Umbilical cord (tissue), 2 donors: ENCODE data around the gene ULK4. TPM values are rescaled to one million over a fixed set of nuclear protein-coding genes. Genes with fewer than 3 reads are reported as not detected.
A peak's percentile ranks its signal among the peaks of the same experiment; 100 is the strongest.
"Not testable (repeated sequence)": the region's sequence is repeated elsewhere in the genome, so short reads cannot be mapped to it uniquely, and the experiment has no call there.

Source experiments
- DNase-seq: peaks from one replicate; pipeline ENCODE4 v3.0.0-alpha.2; 2015; ENCODE audit warnings: low spot score
- total RNA-seq: library from RNA; depleted of rRNA; stranded (reverse); fragments of >200 nt; gene quantifications from one replicate; pipeline ENCODE4 v1.2.3, GENCODE V29; 2014; ENCODE audit warnings: low replicate concordance; ENCODE audit not compliant: insufficient read depth

ULK4 gene
- total RNA-seq, 1 donor from 2014 or later: 76.8 TPM

DNA sequence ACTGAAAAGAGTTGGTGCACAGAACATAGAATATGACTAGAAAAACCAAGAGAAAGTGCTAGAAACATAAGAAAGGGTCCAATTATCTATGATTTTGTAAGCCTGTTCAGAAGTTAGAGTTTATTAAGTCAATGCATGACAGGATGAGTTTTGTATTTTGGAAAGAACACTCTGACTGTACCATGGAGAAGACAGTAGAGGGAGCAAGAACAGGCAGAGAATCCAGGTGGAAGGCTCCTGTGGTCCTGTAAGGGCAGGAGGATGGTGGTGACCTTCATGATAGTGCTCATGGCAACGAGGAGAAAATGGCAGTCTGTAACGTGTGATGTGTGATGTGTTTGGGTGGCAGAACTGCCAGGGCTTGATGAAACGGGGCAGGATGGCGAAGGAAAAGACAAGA lies 513.5 kb downstream of the ULK4 start:
- no peak for DNase-seq

DNA sequence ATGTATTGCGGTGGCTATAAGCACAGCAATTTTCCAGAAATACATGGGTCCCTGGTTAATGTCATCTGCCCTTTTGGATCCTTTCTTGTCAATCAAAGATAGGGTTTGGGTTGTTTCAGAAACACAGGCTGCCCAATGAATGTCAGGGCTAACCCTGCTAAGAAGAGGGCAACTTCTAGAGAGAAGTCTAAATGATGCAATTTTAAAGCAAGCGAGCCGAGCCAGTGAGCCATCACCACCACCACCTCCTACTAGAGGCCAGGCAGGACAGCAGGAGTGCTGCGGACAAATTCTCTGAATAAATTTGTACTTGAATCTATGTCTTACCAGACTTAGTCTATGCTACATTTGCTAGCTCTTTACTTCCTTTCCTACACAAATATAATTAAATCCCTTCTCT lies 514.2 kb downstream of the ULK4 start:
- DNase-seq: no peak

- not testable (repeated sequence) for DNase-seq
These were observed 515.6 kb downstream of the ULK4 start for GRCh38 chr3:41446316-41446715.

DNA sequence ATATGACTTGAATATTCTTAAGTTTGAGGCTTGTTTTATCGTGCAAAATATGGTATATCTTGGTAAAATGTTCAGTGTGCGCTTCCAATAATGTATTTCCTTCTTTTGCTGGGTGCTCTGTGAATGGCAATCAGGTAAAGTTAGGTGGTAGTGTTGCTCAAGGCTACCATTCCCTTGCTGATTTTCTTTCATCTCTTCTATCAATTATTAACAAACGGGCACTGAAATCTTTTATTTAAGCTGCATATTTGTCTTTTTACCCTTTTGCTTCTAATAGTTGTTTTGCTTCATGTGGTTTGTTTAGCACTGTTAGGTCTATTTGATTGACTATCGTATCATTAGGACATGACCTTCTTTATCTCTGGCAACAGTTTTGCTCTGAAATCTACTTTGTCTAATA lies 520.3 kb downstream of the ULK4 start:
- no peak for DNase-seq

- DNase-seq: no peak
These were observed 520.8 kb downstream of the ULK4 start for GRCh38 chr3:41441139-41441538.

DNA sequence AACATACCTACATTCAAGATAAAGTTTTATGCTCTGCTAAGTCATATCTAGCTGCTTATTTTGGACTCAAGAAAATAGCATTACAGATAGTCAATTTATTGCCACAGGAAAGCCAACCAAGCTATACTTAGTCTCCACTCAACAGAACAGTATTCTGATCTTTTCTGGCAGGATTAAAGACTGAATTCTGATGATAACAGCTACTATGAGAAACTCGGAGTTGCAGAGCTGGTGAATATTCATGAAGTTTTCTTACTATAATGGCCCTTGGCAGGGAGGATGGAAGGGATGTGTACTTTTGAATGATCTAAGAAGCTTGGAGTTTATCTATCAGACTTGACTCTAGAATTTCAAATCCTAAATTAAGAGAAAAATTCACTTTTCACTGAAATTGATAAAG lies 524.9 kb downstream of the ULK4 start:
- peak; percentile 92 for DNase-seq

GRCh38 chr3:41434781-41435180 lies 527.1 kb downstream of the ULK4 start:
- DNase-seq: no peak

- no peak for DNase-seq
These were observed 530.5 kb downstream of the ULK4 start for GRCh38 chr3:41431386-41431785.

DNA sequence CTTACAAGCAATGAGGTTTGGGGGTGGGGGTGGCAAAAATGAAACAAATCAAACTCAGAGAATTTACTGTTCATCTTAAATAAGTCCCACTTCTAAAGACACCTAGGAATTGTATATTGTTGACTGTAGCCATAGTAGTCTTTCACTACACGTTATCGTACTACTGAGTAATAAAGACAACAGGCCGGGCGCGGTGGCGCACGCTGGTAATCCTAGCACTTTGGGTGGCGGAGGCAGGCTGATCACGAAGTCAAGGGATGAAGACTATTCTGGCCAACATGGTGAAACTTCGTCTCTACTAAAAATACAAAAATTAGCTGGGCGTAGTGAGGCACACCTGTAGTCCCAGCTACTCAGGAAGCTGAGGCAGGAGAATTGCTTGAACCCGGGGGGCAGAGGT lies 531.0 kb downstream of the ULK4 start:
- no peak for DNase-seq

DNA sequence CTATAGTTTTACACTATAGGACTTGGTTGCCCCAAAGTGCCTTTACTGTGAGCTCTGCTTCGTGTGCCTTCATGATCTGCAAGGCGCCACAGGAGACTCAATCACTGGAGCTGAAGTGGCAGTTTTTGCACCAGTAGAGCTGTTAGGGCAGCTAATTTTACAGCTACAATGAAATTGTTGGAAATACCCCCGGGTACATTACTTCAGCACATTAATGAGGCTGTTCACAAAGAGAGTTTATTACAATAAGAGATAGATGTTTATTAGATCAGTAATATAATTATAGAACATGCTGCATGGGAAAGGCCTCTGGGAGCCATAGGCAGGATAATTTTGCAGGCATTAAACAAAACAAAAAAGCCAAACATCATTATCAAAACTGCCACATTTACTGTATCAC lies 531.5 kb downstream of the ULK4 start:
- no peak for DNase-seq

DNA sequence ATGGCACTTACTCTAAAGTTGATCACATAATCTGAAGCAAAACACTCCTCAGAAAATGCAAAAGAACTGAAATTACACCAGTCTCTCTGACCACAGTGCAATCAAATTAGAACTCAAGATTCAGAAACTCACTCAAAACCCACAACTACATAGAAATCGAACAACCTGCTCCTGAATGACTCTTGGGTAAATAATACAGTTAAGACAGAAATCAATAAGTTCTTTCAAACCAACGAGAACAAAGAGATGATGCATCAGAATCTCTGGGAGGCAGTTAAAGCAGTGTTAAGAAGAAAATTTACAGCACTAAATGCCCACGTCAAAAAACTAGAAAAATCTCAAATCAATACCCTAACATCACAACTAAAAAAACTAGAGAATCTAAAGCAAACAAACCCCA lies 535.4 kb downstream of the ULK4 start:
- DNase-seq: no peak

DNA sequence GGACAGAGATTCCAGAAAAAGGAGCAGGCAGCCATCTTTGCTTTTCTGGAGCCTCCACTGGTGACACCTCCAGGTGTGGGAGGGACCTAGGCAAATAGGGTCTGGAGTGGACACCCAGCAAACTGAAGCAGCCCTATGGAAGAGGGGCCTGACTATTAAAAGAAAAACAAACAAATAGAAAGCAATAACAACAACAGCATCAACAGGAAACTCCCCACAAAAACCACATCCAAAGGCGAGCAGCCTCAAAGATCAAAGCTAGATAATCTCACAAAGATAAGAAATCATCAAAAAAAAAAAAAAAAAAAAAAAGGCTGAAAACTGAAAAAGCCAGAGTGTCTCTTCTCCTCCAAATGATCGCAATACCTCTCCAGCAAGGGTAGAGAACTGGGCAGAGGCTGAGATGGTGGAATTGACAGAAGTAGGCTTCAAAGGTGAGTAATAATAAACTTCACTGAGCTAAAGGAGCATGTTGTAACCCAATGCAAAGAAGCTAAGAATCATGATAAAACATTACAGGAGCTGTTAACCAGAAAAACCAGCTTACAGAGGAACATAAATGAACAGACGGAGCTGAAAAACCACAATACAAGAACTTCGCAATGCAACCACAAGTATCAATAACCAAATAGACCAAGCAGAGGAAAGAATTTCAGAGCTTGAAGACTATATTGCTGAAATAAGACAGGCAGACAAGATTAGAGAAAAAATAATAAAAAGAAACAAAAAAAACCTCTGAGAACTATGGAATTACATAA lies 537.2 kb downstream of the ULK4 start:
- no peak for DNase-seq

DNA sequence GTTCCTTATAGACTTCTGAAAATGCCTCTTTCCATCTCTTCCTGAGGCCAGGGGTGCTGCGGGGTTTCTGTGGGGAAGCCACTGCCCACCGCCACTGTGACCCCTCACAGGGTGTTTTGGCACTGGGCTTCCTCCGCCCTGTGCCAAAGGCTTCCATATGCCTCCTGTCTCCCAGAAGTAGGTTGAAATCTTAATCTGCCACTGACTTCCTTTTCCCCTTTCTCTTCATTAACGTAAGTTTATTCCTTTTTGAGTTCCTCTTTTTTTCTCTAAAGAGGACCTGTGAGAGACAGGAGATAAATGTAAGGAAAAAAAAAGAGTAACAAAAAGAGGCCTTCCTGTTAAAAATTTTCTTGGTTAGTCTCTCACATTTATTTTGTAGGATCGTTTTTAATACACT lies 542.1 kb downstream of the ULK4 start:
- DNase-seq: no peak

DNA sequence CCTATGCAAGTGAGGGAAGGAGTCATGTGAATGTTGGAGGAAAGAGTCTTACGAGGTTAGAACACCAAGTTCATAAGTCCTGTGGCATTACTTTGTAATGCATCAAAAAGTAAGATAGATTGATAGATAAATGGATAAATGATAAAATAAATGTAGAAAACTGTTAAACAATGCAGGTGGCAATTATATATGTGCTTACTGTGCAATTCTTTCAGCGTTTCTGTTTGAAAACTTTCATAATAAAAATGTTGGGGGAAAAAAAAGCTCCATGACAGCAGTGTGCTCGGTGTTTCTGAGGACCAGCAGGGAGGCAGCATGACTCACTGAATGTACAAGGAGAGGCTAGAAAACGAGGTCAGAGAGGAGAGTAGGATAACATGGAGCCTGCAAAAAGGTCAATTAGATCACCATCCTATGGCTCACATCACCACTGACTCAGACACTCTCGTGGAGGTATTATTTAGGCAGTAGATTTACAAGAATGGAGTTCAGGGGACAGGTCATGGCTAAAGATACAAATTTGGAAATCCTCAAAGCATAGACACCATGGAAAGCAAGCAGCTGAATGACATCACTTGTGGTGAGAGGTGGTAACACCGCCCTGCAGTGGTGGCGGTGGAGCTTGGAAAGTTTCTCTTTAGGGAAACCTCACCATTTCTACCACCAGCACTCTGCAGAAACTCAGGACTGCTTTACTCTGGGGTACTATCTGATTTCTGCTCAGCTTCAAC lies 542.8 kb downstream of the ULK4 start:
- no peak for DNase-seq

GRCh38 chr3:41417574-41417973 lies 544.3 kb downstream of the ULK4 start:
- no peak for DNase-seq

- no peak for DNase-seq
These were observed 550.8 kb downstream of the ULK4 start for GRCh38 chr3:41411065-41411464.

GRCh38 chr3:41405466-41405865 lies 556.4 kb downstream of the ULK4 start:
- DNase-seq: no peak

DNA sequence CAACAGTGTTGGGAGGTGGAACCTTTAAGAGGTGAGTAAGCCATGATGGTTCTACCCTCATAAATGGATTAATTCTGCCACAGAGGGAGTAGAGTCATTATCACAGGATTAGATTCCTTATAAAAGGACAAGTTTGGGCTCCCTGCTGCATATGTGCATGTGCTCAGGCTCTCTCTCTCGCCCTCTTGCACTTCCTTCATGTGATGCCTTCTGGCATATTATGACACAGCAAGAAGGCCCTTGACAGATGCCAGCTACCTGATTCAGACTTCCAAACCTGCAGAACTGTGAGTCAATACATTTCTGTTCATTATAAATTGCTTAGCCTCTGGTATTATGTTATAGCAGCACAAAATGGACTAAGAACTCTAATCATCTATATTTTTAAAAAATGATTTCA lies 557.3 kb downstream of the ULK4 start:
- DNase-seq: no peak

GRCh38 chr3:41394896-41395295 lies 567.0 kb downstream of the ULK4 start:
- peak; percentile 42 for DNase-seq

GRCh38 chr3:41370765-41371535 lies 591.0 kb downstream of the ULK4 start:
- not testable (repeated sequence) for DNase-seq

GRCh38 chr3:41370307-41370706 lies 591.6 kb downstream of the ULK4 start:
- no peak for DNase-seq

- peak; percentile 55 for DNase-seq
These were observed 592.1 kb downstream of the ULK4 start for GRCh38 chr3:41369838-41370237.

- DNase-seq: no peak
These were observed 595.9 kb downstream of the ULK4 start for GRCh38 chr3:41365973-41366372.
